ENCODE data around the gene PTPN4. TPM values are rescaled to one million over a fixed set of nuclear protein-coding genes. Genes with fewer than 3 reads are reported as not detected.

The PTPN4 gene
- total and polyA plus RNA-seq, 4 donors: 4.2 to 70.7 (median 27.0) TPM

GRCh38 chr2:119728421-119728820, 31.3 kb upstream of the PTPN4 start:
- no peak for TF ChIP-seq CTCF (IDR thresholded peaks at IDR 0.05; ENCODE audit: control extremely low read depth, extremely low read depth)
- Histone ChIP-seq H3K36me3 (ENCODE audit: control insufficient read depth in 4 of 4, insufficient read depth in 4 of 4, low read length in 4 of 4) (no peaks in the 10 kb centered on the region), H3K4me3 (no peak overlapping the region), H3K27me3 (ENCODE audit: control insufficient read depth in 3 of 3, insufficient read depth in 3 of 3, low read length in 2 of 3) (no peaks in the 10 kb centered on the region), H3K27ac (ENCODE audit: low read depth in 1 of 2, low read length in 1 of 2) (no peak overlapping the region), H3K4me1 (ENCODE audit: control insufficient read depth in 5 of 5, insufficient read depth in 5 of 5, low read length in 5 of 5) (peaks cover 0 to 6% (median 0%) of the 10 kb centered on the region in 5 donors), H3K9ac (ENCODE audit: insufficient read depth in 1 of 2, low read length in 2 of 2) (no peak overlapping the region), H3K9me3 (ENCODE audit: control insufficient read depth in 4 of 4, insufficient read depth in 3 of 4, low read length in 3 of 4) (peaks cover 0 to 1% (median 0%) of the 10 kb centered on the region in 4 donors)
- ATAC-seq (ENCODE audit: insufficient read depth, low FRiP score) (no peak), DNase-seq (no peak)

GRCh38 chr2:119730671-119731177, 29.0 kb upstream of the PTPN4 start:
- DNase-seq (peak in 2 of 3 donors; percentile 52 to 55), ATAC-seq (ENCODE audit: insufficient read depth, low FRiP score) (peak; percentile 22)
- 64 to 74% methylated on average over 8 of the region's 8 CpGs for WGBS, 2 donors
- Histone ChIP-seq H3K9ac (ENCODE audit: insufficient read depth in 1 of 2, low read length in 2 of 2) (no peak overlapping the region), H3K27ac (ENCODE audit: low read depth in 1 of 2, low read length in 1 of 2) (peak overlapping the region in 1 of 2 donors; percentile 66), H3K36me3 (ENCODE audit: control insufficient read depth in 4 of 4, insufficient read depth in 4 of 4, low read length in 4 of 4) (no peaks in the 10 kb centered on the region), H3K4me1 (ENCODE audit: control insufficient read depth in 5 of 5, insufficient read depth in 5 of 5, low read length in 5 of 5) (peaks cover 0 to 10% (median 2%) of the 10 kb centered on the region in 5 donors), H3K9me3 (ENCODE audit: control insufficient read depth in 4 of 4, insufficient read depth in 3 of 4, low read length in 3 of 4) (no peaks in the 10 kb centered on the region), H3K4me3 (no peak overlapping the region), H3K27me3 (ENCODE audit: control insufficient read depth in 3 of 3, insufficient read depth in 3 of 3, low read length in 2 of 3) (no peaks in the 10 kb centered on the region)
- no peak for TF ChIP-seq CTCF (IDR thresholded peaks at IDR 0.05; ENCODE audit: control extremely low read depth, extremely low read depth)

GRCh38 chr2:119731983-119732382, 27.7 kb upstream of the PTPN4 start:
- H3K27me3 ChIP-seq (ENCODE audit: control insufficient read depth in 3 of 3, insufficient read depth in 3 of 3, low read length in 2 of 3): no peaks in the 10 kb centered on the region
- H3K4me1 ChIP-seq (ENCODE audit: control insufficient read depth in 5 of 5, insufficient read depth in 5 of 5, low read length in 5 of 5): peaks cover 0 to 10% (median 4%) of the 10 kb centered on the region in 5 donors
- ATAC-seq (ENCODE audit: insufficient read depth, low FRiP score): no peak
- no peak for TF ChIP-seq CTCF (IDR thresholded peaks at IDR 0.05; ENCODE audit: control extremely low read depth, extremely low read depth)
- no peak overlapping the region for H3K4me3 ChIP-seq
- no peaks in the 10 kb centered on the region for H3K9me3 ChIP-seq (ENCODE audit: control insufficient read depth in 4 of 4, insufficient read depth in 3 of 4, low read length in 3 of 4)
- H3K9ac ChIP-seq (ENCODE audit: insufficient read depth in 1 of 2, low read length in 2 of 2): no peak overlapping the region
- H3K27ac ChIP-seq (ENCODE audit: low read depth in 1 of 2, low read length in 1 of 2): no peak overlapping the region
- H3K36me3 ChIP-seq (ENCODE audit: control insufficient read depth in 4 of 4, insufficient read depth in 4 of 4, low read length in 4 of 4): no peaks in the 10 kb centered on the region
- 40 to 63% methylated on average over 11 of the region's 11 CpGs for WGBS, 2 donors
- no peak for DNase-seq

GRCh38 chr2:119732601-119733164, 27.0 kb upstream of the PTPN4 start:
- no peak for TF ChIP-seq CTCF (IDR thresholded peaks at IDR 0.05; ENCODE audit: control extremely low read depth, extremely low read depth)
- Histone ChIP-seq H3K9me3 (ENCODE audit: control insufficient read depth in 4 of 4, insufficient read depth in 3 of 4, low read length in 3 of 4) (no peaks in the 10 kb centered on the region), H3K4me1 (ENCODE audit: control insufficient read depth in 5 of 5, insufficient read depth in 5 of 5, low read length in 5 of 5) (peaks cover 0 to 11% (median 4%) of the 10 kb centered on the region in 5 donors), H3K27me3 (ENCODE audit: control insufficient read depth in 3 of 3, insufficient read depth in 3 of 3, low read length in 2 of 3) (no peaks in the 10 kb centered on the region), H3K36me3 (ENCODE audit: control insufficient read depth in 4 of 4, insufficient read depth in 4 of 4, low read length in 4 of 4) (no peaks in the 10 kb centered on the region), H3K9ac (ENCODE audit: insufficient read depth in 1 of 2, low read length in 2 of 2) (no peak overlapping the region), H3K4me3 (no peak overlapping the region), H3K27ac (ENCODE audit: low read depth in 1 of 2, low read length in 1 of 2) (no peak overlapping the region)
- DNase-seq: no peak
- ATAC-seq (ENCODE audit: insufficient read depth, low FRiP score): no peak
- 92 to 96% methylated on average over 6 of the region's 6 CpGs for WGBS, 2 donors
